MM.1S (cell line): ENCODE data around the gene ITPKA.

ENCODE experiments used
- CTCF ChIP-seq: fragments of 300-600 bp; sonication (generic); IDR thresholded peaks from 2 replicates; pipeline ENCODE4 v1.5.1; 2016; ENCODE audit warnings: antibody characterized with exemption, low read length, mixed read lengths
- EZH2 ChIP-seq: fragments of 300-600 bp; sonication (generic); optimal IDR thresholded peaks from 2 replicates; pipeline ENCODE3; 2017; ENCODE audit warnings: low read depth, mild to moderate bottlenecking, antibody characterized with exemption, low read length, mixed read lengths

- TF ChIP-seq CTCF (no peak), EZH2 (no peak)
These were observed 5.6 kb downstream of the ITPKA start for GRCh38 chr15:41499109-41499851.
